GM18526 (cell line): ENCODE results near the gene TCFL5.

Experiments used
- POLR2A ChIP-seq: IDR thresholded peaks from 3 replicates; pipeline ENCODE4 v1.6.1; 2011; ENCODE audit not compliant: insufficient read length; ENCODE audit errors: extremely low read depth

The TCFL5 gene

DNA sequence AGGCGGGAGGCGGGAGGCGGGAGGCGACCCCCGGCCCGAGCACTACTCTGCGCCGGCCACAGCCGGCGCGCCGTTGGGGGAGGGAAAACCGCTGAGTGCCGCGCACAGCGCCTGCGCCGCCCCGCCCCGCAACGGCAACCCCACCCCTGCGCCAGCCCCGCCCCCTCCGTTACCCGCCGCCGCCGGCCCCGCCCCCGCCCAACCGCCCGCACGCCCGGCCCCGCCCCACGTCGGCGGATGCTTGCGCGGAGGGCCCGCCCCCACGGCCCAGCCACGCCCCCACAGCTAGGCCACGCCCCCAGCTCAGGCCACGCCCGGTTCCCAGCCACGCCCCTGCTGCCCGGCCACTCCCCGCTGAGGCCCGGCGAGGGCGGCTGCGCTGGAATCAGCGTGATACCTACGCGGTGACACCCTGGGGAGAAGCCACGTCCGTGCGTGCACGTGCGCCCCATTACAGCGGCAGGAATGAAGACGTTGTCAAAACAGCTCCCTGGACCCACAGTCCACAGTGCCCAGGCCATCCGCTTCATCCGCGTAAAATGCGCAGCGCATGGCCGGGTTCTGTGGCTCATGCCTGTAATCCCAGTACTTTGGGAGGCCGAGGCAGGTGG lies at the start of gene TCFL5:
Gene TCFL5 (minus strand): TSS at position 97 of the 611 bp plus-strand sequence. CDS start 152 bp downstream, outside the sequence.
- TF ChIP-seq POLR2A = peak; percentile 30

DNA sequence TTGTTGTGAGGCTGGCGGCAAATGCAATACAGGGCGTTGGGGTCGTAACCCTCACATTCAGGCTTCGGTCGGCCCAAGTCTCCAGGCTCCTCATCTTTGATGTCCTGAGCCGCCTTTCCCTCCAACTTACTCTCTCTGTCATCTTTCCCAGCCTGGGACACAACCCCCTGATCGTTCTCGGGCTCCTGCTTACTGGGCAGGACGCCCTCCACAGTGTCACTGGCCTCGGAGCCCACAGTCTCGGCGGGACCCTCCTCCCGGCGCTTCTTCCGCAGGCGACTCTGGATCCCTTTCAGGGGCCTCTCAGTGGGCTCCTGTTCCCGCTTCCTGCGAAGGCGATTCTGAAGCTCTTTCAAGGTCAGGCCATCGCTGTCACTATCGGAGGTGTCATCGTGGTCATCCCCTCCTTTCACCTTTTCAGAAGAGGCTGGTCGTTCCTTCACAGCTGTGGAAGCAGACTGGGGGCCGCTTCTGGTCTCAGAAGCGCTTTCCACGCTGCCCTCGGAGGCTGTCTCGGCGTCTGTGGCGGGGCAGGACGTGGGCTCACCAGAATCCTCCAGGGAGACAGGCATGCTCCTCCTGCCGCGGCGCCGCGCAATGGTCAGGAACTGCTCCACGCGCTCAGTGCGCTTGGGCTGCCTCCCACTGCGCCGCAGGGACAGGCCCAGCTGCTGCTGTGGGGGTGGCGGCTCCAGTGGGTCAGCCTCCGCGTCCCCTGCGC lies 49.3 kb upstream of the TCFL5 start:
- TF ChIP-seq POLR2A = no peak

DNA sequence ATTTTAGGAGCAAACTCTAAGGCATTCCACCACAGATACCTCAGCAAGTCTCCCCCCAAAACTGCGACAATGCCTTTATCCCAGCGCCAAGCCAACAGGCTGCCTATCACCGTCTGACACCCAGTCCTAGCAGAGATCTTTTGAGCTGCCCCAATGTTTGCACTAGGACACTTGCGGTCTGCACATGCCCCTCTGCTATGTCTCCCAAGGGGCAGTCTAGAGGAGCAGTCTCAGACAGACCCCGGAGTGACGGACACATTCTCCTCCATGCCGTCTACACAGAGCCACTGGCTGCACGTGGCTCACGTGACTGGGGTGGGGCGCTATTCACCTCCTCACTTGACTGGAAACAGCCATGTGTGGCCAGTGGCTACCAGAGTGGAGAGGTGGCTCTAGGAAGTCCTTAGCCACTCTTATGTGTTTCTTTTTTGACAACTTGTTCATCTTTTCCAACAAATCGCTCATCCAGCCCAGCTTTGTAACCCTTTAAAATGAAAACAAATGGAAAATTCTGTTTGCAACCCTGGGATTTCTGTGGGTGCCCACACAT lies 48.7 kb upstream of the TCFL5 start:
- no peak for TF ChIP-seq POLR2A

DNA sequence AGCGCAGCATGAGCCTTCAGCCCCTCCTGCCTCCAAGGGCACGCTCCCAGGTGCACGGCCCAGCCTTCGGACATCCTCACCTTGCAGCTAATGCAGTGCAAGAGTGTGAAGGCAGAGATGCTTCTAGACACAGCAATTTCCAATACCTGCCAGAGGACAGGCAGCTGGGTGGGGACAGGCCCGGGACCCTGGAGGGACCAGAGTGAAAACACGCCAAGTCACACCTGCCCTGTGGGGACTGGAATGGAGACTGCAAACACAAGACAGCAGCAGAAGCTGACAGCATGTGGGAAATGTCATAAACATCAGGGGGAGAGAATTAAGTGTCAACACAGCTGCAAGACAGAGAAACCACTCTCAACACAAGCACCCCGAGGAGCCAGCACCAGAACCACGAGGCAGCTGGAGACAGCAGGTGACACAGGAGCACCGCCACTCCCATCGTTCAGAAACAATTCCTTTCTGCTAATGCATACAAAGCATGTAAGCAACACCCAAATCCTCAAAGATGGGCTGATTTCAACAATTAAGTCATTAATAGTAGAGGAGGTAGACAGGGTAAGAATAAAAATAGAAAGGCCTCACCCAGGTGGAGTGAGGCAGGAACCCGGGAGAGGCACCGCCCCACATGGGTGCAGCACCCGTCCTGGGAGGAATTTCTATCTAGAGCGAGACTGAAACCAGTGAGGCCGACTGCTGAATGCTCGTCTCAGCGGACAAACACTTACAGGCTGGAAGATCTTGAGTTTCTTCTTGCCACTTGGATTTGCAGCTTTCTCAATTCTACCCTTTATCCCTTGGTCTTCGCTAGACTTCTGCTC lies 47.6 kb upstream of the TCFL5 start:
- TF ChIP-seq POLR2A = no peak

DNA sequence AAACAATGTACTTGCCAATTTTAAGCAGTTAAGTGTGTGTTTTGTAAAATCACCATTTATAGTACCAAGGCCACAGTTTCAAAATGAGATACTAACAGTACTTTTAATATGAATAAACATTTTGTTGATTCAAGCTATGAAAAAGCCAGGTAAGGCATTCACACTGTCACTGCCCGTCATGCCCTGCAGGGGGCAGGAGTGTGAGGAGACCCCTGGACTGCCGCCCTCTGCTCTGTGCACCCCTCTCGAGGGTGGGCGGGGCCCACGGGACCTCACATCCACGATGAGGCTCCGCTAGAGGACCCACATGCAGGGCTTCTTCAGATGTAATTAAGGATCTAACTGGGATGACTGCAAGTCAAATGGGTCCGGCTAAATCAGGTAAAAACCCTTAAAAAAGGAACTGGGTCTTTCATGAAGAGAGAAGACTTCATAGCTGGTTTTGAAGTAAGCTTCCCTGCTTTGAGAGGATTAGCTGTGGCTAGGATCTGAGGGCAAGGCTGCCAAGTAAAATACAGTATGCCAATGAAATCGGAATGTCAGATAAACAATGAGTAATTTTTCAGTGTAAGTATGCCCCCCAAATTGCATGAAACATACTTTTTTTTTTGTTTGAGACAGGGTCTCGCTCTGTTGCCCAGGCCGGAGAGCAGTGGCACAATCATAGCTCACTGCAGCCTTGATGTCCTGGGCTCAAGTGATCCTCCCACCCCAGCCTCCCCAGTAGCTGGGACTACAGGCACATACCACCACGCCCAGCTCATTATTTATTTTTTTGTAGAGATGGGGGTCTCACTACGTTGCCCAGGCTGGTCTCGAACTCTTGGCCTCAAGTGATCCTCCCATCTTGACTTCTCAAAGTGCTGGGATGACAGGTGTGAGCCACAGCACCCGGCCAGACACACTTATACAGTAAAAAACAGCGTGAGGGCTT lies 46.0 kb upstream of the TCFL5 start:
- TF ChIP-seq POLR2A = no peak

DNA sequence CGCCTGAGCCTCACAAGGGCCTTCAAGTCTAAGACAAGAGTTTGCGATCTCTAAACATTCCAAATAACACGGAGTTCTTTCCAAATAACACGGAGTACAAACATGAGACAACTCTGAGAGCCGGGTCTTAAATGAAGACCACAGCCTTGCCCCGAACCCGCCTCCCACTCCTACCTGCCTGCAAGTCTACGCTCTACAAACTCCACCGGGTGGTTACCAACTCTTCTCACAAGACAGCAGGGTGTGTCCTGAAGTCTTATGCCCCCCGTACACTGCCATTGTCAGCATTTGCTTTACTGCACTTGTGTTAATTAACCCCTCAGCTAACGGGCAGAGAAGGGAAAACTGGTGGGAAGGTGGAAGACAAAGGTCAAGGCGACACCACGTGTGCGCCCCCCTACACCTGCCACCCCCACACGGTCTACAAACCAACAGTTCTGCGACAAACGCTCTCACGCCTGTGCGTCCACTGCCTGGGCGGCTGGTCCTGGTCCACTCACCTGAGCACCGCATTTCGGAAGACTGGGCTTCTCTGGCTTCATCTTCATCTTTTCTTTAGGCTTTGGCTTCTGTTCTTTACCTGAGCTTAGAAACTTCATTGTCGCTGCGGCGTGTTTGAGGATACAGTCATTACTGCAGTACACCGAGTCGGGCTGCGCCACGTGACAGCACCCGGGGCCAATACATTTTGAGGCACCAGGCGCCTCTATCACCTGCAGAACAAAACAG lies 45.2 kb upstream of the TCFL5 start:
- no peak for TF ChIP-seq POLR2A

DNA sequence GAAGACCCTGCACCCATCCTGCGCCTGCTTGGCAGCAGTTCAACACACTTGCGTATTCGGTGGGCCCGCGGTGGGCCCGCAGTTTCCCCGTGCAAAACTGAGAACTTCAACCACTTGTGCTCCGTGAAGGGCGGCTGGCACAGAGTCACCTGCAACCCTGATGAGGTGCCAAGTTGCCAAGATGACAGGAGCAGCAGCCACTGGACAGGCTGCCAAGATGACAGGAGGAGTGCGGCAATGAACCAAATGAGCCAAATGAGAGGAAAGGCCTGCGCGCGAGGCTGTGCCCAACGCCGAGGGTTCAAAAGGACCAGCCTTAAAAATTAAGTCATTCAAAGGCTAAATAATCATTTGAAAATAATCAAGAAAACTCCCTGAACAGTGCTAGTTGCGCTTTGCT lies 44.6 kb upstream of the TCFL5 start:
- TF ChIP-seq POLR2A = no peak

DNA sequence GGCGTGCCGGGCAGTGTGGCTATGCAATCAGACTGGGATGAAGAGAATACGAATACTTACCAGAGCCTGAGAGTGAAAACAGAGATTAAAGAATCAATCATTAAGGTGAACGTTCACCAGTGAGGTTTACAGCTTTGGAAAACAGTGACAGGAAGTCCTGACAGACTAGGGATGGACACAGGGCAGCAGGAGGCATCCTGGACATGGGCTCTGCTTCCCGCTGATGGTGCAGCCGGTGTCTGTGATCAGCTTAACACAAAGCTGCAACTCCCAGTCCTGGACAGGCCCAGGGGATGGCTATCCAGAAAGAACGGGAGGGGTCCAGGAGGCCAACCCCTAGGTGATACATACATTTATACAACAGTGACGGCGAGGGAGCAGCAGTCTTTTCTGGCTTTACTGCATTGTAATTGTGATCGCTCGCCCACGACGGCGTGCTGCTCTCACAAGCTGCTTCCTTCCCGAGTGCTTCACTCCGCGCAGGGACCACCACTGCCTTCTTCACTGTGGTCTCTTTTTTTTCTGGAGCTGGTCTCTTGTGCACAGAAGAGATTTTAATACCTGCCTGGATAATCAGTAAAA lies 44.0 kb upstream of the TCFL5 start:
- no peak for TF ChIP-seq POLR2A

DNA sequence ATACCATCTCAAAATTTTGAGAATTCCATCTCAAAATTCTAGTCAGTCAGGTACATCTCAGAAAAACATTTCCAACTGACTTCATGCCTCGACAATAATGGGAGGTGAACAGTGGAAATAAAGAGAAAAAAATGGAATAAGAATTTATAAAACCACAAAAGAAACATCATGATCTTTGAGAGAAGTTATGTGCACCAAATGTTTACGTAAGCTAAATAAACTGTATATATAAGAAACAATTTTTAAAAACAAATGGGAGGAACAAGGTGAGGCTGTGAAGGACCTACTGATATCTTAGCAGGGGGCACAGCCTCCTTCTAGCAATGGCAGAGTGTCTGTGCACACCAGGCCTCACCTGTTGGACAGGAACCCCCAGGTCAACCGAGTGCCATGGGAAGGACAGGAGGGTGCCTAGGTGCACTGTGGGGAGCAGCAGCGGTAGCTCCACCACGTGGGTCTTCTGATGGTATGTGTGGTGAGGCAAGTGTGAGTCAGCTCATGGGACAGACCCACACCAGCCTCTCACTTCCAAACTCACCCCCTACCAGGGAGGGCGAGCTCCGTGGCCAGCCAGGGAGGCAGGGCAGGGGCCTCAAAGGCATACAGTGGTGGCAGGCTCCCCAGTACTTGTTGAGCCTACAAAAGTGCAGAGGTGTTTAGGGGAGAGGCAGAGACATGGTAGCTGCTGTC lies 41.4 kb upstream of the TCFL5 start:
- TF ChIP-seq POLR2A = no peak

DNA sequence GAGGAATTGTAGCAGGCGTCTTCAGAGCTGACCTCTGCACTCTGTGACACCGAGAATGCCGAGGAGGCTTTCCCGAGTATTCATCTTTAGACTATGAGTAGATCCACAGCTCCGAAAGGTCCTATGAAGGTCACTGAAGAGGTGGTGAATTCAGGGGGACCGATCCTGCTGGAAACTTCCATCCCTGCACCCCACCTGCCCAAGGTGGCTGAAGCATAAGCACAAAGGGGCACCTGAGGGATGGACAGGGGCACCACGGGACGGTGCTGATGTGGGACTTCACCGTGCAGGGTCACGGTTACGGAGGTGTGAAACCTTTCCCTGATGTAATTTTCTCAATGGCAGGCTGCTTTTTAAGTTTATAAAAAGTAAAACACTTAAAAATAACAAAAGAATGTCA lies 40.3 kb upstream of the TCFL5 start:
- no peak for TF ChIP-seq POLR2A

DNA sequence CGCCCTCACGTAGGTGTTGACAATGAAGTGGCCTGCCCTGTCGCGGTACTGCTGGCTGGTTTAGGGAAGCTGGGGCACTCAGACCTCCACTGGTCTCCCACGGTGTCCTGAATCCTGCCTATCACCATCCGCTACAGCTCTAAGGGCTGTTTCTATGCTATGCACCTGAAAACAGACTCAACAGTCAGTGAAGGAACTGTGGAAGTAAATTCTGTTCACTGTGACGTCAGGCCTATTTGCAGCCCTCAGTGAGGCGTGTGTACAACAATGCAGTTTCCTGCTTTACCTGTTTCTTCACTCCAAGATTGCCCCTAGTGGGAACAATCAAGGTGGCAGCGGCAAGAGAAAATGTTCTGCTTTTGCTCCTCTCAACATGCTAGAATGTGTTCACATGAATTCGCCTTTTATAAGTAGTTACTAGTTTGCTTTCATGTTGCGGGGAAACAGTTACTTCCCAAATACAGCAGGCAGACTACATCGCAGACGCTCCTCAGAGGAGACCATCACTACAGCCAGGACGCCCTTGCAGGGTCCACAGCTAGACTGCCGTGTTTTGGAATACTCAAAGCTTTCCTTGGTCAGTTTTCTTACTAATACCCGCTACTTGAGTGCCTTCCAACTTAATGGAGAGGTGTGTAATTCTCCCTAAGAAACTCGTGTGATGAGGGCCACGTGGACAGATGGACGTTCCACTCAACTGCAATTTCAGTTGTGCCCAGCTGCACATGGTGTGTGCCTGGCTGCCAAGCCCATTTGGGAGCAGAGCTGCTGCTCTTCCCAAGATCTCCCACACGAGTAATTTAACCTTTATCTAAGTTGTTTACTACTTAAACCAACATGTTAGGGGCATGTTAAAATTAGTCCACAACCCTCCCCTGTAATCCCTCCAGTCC lies 39.3 kb upstream of the TCFL5 start:
- no peak for TF ChIP-seq POLR2A

DNA sequence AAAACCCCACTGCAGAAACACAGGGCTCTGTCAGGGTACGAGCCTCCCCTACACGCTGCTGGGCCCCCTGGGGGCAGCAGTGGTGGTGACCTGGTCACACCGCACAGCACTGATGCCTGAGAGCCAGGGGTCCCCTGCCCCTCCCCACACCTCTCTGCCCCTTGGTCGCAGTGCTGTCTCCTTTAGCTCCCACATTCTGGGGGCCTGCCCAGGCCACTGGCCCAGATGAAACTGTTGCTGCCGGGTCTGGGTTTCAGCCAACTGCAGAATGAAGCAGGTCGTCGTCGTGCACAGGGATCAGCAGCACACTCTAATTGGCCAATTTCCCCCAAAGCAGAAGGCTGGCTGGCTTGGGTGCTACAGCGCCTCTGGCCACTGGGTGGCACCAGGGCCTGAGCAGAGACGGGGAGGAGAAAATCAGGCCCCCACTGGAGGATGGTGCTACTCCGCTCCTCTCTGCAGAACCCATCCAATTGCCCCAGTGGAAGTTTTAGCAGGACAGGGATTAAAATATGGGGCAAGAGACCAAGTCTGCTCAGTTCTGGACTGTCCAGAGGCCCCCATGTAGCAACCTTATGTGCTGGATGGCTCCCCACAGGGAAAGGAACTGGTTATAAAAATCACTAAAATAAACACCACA lies 38.5 kb upstream of the TCFL5 start:
- no peak for TF ChIP-seq POLR2A
